Stimulated activated CD4-positive, alpha-beta T cell treated with anti-CD3 and anti-CD28 coated beads, TNF-alpha, amount 100 ng/mL, for 48 hours (primary cell): ENCODE data around the gene TMED1.
"Not testable (repeated sequence)": the region's sequence is repeated elsewhere in the genome, so short reads cannot be mapped to it uniquely, and the experiment has no call there.

Experiments
- DNase-seq, 3 donors: peaks; one replicate each; pipeline ENCODE4 v3.0.0-alpha.2; 2020; ENCODE audit warnings: low read depth in 3 of 3

TMED1 gene

DNA sequence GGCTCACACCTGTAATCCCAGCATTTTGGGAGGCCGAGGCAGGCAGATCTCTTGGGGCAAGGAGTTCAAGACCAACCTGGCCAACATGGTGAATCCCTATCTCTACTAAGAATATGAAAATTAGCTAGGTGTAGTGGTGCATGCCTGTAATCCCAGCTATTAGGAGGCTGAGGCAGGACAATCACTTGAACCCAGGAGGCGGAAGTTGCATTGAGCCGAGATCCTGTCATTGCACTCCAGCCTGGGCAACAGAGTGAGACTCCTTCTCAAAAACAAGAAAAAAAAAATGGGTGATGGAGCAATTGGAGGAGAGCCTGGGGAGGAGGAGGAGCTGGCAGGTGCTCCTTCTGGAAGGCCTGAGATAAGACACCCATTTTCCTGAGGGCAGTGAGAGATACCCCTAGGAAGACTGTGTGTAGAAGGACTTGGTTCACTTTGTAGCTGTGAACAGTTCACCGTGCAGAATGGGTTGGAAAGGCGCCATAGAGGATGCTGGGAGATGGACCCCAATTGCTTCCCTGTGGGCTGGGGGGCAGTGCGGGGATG is 26.6 kb upstream of the TMED1 start:
- DNase-seq, result no peak

DNA sequence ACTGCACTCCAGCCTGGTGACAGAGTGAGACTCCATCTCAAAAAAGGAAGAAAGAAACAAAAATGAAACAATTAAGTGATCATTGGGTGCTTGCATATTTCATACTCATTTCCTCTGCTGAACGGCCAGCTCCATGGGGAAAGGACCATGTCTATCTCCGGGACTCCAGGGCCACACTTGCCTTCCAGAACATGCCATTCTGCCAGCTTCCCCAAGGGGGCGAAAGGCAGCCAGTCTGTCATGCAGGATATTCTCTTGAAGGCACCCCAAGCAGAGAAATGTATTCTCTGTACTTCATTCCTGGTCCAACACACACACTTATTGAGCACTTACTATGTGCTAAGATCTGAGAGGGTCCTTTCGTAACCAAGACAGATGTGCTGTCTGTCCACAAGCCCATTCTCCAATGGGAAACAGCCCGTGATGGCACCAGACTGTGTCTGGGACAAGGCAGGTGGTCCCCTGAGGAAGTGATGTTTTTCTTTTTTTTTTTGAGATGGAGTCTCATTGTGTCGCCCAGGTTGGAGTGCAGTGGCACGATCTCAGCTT is 25.2 kb upstream of the TMED1 start:
- no peak for DNase-seq

DNA sequence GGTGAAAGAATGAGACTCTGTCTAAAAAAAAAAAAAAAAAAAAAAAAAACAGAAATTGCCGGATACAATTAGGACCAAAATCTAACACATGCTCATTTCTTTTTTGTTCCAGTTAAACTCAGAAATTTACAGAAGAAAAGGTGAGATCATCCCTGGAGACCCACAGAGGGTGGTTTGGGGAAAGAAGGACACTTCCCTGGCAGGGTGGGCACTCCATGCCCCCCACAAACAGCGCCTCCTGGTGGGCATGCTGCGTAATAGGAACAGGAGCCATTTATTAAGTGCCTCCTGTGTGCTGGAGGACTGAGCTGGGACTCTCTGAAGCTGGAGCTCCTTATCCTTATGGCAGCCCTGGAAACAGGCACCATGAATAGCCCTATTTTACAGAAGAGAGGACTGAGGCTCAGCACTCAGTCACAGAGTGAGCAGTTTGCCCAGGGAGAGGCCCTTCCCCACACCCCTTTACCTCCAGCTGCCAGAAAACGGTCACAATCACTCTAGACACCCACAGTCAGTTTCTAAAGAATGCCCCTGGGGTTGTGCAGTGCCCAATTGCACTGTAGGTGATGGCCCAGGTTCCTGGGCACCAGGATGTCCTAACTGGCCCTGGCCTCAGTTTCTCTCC is 22.3 kb upstream of the TMED1 start:
- DNase-seq, result no peak

DNA sequence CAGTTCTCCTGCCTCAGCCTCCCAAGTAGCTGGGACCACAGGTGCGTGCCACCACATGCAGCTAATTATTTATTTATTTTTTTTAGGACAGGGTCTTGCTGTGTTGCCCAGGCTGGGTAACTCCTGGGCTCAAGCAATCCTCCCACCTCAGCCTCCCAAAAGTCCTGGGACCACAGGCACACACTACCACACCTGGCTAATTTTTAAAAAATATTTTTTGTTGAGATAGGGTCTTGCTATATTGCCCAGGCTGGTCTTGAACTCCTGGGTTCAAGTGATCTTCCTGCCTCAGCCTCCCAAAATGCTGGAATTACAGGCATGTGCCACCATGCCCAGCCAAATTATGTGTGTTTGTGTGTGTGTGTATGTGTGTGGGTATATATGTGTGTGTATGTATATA is 20.9 kb upstream of the TMED1 start:
- not testable (repeated sequence) for DNase-seq

DNA sequence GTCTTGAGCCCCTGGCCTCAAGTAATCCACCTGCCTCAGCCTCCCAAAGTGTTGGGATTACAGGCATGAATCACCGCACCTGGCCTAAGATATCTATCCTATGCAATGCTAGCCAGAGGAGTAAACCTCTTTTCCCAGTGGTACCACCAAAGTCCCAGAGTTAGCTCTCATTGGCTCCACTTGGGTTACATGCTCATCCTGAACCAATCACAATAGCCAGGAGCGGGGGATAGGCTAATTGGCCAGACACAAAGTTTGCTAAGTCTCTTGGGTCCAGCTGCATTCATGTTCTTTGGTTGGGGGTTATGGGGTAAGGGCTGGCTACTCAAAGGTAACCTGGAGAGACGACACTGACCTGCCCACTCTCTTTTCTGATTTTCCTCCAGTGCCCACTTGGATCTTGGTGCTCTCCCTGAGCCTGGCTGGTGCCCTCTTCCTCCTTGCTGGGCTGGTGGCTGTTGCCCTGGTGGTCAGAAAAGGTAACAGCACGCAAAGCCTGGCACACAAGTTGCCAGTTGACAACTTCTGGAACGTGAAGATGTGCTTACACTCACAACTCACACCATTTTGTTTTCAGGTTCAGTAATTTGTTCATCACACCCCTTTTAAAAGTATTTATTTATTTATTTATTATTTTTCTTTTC is 20.0 kb upstream of the TMED1 start:
- no peak for DNase-seq

DNA sequence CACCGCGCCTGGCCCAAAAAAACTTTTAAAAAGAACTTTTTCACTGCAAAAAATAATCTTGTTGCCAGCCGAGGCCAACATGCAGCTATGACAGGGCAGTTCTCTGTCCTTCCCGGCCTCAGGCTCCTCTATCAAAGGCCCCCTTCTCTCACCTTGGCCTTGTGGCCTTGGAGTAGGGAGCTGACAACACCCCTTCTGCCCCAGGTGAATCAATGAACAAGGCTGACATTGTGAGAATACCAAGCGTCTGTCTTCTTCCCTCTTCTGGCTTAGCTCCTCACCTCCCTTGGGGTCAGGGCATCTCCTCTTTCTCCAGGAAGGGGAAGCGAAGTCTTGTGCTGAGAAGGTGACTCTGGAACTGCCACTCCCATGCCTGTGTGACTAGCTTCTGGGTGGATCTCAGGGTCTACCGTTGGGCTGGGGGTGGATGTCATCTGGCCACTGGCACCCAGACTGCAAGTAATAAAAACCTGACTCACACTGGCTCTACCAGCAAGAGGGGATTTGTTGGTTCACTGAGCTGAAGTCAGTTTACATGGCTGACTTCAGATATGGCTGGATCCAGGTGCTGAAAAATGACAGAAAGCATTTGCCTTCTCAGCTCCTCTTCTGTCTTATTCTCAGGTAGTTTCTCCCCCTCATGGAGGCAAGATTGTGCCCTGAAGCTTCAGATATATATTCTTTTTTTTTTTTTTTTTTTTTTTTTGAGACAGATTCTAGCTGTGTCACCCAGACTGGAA is 18.5 kb upstream of the TMED1 start:
- no peak for DNase-seq

DNA sequence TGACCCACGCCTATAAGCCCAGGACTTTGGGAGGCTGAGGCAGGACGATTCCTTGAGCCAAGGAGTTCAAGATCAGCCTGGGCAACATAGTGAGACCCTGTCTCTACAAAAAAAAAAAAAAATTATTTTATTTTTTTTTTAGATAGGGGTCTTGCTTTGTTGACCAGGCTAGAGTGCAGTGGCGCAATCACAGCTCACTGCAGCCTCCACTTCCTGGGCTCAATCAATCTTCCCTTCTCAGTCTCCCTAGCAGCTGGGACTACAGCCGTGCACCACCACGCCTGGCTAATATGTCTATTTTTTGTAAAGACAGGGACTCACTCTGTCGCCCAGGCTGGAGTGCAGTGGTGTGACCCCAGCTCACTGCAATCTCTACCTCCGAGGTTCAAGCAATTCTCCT is 16.9 kb upstream of the TMED1 start:
- no peak for DNase-seq

DNA sequence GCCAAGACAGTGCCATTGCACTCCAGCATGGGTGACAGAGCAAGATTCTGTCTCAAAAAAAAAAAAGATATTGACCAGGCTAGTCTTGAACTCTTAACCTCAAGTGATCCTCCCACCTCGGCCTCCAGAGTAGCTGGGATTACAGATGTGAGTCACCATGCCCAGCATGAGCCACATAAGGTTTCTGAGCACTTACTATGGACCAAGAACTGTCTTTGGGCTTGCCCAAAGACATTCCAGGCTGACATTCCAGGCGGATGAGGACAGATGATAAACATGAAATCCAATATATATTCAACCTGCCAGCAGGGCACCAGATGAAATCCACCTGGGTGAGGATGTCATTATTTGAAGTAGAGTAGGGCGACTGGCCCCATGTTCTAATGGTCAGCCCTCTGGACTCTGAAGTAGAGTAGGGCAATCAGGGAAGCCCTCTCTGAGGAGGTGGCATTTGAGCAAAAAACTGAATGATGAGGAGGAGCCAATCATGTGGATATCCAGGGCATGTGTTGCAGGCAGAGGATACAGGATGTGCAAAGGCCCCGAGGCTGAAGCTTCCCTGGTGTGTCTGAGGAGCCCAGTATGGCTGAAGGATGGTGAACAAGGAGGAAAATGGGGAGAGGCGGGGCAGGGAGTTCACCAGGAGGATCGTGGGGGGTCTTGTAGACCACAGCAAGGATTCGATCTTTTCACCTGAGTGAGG is 16.2 kb upstream of the TMED1 start:
- no peak for DNase-seq

DNA sequence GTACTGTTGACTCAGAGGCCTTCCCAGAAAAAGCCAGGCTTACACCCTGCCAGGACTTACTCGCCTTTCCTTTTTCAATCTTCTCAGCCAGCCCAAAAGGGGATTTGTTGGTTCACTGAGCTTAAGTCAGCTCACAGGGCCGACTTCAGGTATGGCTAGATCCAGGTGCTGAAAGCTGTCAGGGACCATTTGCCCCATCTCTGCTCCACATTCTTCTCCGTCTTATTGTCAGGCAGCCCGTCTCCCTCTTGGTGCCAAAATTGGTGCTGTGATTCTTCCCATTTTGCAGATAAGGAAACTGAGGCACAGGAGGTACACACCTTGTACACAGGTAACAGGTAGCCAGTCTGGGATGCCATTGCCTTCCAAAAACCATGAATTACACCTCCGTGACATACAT is 14.6 kb upstream of the TMED1 start:
- DNase-seq, result no peak

DNA sequence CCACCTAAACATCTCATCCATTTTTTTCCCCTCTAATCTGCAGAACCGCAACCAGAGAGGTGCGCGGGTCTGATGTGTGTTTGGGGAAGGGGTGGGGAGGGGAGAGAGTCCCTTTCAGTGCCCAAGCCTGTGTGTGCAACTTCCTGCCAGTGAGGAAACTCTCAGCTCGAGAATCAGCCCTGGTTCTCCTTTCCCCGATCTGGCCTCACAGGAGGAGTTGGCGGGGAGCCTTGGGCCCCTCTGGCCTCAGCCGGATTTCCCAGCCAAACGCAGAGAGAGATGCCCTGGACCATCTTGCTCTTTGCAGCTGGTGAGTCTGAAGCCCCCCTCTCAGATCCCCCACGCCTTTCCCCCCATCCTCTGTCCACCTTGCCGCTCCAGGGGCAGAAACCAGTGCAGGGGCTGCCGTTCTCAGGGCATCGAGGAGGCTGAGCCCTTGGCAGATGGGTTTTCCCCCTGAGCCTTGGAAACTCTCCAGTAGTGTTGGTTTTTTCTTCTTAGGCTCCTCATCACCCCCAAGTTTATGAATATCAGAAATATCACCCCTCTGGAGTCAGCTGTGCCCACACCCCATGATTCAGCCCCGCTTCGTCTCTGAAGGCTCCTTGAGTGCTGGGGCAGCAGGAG is 12.3 kb upstream of the TMED1 start, which contains the start of gene C19orf38:
TSS of gene C19orf38 (plus strand) at position 186 of the 627 bp plus-strand sequence. CDS start at position 280, 94 bp downstream.
- DNase-seq, result no peak

DNA sequence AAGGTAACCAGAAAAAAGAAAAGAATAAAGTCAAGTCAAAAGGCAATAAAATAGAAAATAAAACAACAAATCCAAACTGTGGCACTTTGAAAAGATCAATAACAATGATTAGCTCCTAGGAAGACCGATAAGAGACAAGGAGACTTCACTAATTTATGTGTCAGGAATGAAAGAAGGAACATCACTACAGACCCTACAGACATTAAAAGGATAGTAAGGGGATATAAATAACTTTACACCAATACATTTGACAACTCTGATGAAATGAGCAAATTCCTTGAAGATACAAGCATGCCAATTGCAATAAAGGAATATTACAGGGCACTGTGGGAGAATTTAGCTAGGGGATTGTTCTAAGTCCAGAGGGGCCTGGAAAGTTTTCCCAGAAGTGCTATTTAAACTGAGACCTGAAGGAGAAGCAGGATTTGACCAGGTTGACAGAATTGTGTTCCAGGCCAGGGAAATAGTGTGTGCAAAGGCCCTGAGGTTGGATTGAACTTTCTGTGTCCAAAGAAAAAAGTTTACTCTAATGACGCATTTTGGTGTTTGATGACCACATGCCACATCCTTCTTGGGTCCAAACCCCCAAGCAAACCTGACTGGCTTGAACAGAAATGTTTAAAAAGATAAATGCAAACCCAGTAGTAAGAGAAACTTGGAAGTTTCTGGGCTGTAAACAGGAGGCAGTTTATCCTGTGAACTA is 10.6 kb upstream of the TMED1 start:
- DNase-seq, result no peak

DNA sequence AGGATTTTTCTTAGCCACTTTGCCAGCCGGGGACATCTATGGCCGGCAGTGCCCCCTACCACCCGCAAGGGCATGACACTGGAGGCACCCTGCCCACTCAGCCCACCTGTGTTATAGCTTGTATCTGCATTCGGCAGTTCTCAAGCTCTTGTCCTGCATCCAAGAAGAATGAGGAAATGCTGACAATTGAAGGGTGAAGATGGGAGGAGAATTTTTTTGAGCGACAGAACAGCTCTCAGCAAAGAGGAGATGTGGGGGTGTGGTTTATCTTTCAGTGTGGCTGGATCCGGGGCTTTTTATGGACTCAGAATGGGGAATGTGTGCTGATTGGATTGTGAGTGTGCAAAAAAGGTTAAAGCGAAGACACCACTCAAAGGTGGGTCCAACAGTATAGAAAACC is 6.8 kb upstream of the TMED1 start:
- no peak for DNase-seq

DNA sequence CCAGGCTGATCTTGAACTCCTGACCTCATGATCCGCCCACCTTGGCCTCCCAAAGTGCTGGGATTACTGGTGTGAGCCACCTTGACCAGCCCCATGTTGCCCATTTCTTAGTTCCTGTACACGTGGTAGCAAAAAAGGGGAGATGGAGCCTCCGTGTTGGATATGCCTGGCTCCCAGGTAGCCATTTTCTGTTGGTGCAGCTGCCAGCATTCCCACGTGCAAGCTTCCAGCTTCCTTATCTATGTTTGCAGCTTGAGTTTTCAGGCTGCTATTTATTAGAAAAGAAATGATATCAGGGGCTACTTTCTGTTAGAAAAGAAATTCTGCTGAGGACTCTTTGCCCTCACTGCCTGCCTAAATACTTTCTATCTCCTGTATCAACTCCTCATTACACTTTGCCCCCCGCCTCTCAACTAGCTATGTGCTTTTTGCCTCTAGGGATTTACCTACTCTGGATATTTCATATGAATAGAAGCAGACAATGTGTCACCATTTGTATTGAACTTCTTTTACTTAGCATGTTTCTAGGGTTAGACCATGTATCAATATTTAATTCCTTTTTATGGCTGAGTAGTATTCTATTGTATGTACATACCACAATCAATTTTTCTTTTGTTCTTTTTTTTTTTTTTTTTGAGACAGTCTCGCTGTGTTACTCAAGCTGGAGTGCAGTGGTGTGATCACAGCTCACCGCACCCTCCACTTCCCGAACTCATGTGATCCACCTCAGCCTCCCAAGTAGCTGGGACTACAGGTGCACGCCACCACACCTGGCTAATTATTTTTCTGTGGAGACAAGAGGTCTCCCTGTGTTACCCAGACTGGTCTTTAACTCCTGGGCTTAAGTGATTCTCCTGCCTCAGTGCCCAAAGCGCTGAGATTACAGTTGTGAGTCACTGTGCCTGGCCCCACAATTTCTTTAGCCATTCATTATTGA is 3.4 kb upstream of the TMED1 start:
- DNase-seq, result no peak

DNA sequence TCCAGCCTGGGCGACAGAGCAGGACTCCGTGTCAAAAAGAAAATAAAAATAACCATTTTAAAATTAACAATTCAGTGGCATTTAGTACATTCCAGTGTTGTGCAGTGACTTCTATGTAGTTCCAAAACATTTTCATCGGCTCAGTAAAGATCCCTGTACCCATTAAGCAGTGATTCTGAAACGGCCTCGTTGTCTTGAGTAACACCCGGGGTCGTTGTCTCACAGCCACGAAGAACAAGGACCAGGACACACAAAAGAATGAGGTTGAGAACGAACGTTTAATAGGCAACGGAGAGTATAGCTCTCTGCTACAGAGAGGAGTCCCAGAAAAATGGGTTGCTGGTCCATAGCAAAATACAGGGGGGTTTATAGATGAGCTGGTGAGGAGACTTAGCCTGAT is 2.4 kb upstream of the TMED1 start:
- no peak for DNase-seq

DNA sequence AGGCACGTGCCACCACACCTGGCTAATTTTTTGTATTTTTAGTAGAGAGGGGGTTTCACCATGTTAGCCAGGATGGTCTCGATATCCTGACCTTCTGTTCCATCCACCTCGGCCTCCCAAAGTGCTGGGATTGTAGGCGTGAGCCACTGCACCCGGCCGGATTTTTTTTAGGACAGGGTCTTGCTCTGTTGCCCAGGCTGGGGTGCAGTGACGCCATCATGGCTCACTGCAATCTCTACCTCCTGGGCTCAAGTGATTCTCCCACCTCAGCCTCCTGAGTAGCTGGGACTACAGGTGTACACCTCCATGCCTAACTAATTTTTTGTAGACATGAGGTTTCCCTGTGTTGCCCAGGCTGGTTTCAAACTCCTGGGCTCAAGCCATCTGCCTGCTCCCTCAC is 1.6 kb upstream of the TMED1 start:
- not testable (repeated sequence) for DNase-seq

DNA sequence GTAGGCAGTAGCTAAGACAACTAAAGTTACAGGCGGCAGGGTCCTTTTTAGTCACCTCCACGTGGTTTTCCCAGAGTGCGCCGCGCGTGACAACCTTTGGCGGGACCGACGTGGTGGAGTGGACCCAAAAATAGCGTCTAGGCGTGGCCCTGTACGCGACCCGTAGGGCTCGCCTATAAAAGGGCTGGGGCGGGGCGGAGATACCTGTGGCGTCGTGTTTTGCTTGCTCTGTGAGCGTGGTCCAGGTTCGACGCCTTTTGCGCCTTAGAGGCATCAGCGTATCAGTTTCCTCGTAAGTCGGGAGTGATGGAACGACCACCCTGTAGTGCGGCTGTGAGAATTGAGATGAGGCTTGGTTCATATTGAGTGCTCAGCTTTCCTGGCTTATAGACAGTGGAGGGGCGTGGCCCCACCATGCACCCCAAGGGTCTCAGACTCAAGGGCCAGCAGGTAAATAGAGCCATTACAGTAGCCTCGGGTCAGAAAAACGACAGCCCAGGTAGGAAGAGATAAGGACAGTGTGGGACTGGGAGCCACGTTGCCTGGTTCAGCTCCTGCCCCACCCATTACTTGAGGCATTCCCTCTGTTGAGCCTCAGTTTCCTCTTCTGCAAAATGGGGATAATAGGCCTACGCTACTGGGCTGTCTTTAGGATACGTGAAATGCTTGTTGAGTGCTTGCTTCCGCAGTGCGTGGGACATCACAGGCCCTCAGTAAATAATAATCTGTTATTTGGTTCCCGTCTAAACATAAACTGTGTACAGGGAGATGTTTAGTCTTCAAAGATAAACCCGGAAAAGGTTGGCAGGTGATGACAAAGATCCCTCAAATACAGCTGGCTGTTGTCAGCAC is 693 bp upstream of the TMED1 start:
- DNase-seq, result peak; percentile 68 to 87 (median 74)

DNA sequence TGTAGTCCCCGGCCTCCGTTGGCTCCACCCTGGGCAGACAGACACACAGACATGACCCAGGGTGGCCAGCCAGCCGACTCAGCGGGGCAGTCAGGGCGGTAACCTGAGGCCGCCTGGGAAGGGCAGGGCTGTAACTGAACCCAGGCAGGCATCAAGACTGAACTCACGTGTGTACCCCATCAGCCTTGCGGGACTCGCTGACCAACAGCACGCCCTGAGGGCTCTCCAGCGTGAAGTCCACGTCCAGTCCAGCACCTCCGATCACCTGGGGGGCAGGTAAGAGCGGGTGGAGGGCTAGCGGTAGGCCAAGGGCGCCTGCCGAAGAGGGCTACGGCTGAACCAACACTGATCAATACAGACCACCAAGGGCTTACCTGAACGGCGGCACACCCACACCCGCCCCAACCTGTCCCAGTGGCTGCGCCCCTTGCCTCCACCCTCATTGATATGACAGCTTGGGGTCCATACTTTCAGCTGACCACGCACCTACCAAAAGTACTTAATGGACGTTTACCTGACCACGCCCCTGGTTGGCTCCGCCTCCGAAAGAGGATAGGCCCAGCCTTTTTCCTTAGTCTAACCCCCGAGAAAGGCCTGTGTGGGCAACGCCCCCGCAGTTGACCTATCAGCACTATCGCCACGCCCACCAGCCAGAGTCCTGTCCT is 791 bp downstream of the TMED1 start:
- no peak for DNase-seq

DNA sequence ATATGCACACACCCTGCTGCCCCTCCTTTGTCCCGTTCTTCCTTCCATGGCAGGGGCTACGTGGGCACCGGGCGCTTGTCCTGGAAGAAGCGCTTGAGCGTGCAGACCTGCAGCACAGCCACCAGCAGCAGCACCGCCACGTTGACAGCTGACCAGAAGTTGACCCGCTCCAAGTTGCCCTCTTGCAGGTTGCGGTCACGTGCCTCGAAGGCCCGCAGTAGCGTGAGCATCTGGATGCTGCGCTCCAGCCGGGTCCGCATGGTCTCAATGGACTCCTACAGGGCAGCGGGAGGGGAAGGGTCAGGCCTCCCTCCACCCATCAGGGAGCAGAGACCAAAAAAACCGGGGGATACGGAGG is 3.1 kb downstream of the TMED1 start:
- no peak for DNase-seq
